Lower leg skin (tissue), 4 donors: Measurements from ENCODE around the gene ADAMTS19. TPM values are rescaled to one million over a fixed set of nuclear protein-coding genes. Genes with fewer than 3 reads are reported as not detected.
"Not testable (repeated sequence)": the region's sequence is repeated elsewhere in the genome, so short reads cannot be mapped to it uniquely, and the experiment has no call there.

Experiments used
- DNase-seq, 2 donors: peaks; one replicate each; pipeline ENCODE4 v3.0.0-alpha.2; 2019; ENCODE audit warnings: low spot score in 2 of 2
- H3K4me3 ChIP-seq: fragments of 200-600 bp; sonication (generic); 2 replicates; pipeline ENCODE4 v1.5.1; 2017; ENCODE audit warnings: mild to moderate bottlenecking, low read depth; ENCODE audit not compliant: poor library complexity, severe bottlenecking
- CTCF ChIP-seq, 3 donors: fragments of 450-650 bp; IDR thresholded peaks; one replicate each; pipeline ENCODE4 v1.5.1; 2016; ENCODE audit warnings: antibody characterized with exemption in 3 of 3, mild to moderate bottlenecking in 3 of 3, moderate library complexity in 2 of 3
- POLR2A ChIP-seq, 2 donors: fragments of 450-650 bp; IDR thresholded peaks; one replicate each; pipeline ENCODE4 v1.6.1; 2016 to 2017; ENCODE audit warnings: antibody characterized with exemption in 2 of 2, mild to moderate bottlenecking in 1 of 2, moderate library complexity in 1 of 2
- WGBS, 2 donors: methylation state at CpG; one replicate each; pipeline ENCODE4 v1.1.5; 2018; 5-methylcytosine and 5-hydroxymethylcytosine counted together
- intact Hi-C: fragments of 100-400 bp; cut with DNase I; formaldehyde crosslinking; loops from one replicate; pipeline ENCODE4 v1.15.0; 2023; ENCODE audit warnings: low total_unique reads
- total RNA-seq, 4 donors: library from RNA; depleted of rRNA; stranded (reverse); fragments of >200 nt; gene quantifications; one replicate each; pipeline ENCODE4 v1.1.0, GENCODE V29; 2016

Gene ADAMTS19
- total RNA-seq, 4 donors from 2014 or later = 0.13 TPM; not detected in 3

GRCh38 chr5:129619782-129620181, 159.7 kb downstream of the ADAMTS19 start:
- DNase-seq = no peak
- no peak overlapping the region for H3K4me3 ChIP-seq
- intact Hi-C loops = no loop called here
- TF ChIP-seq CTCF (IDR thresholded peaks at IDR 0.05) = no peak
- TF ChIP-seq POLR2A (IDR thresholded peaks at IDR 0.05) = no peak
- 77 to 86% methylated on average over 2 of the region's 2 CpGs for WGBS, 2 donors

- TF ChIP-seq CTCF (IDR thresholded peaks at IDR 0.05) (no peak), POLR2A (IDR thresholded peaks at IDR 0.05) (no peak)
- WGBS, 2 donors = 36 to 61% methylated on average over 1 of the region's 1 CpG
- DNase-seq = no peak
- intact Hi-C loops = no loop called here
- H3K4me3 ChIP-seq = no peak overlapping the region
These were observed 162.4 kb downstream of the ADAMTS19 start for GRCh38 chr5:129622531-129622930.

- 15 to 34% methylated on average over 1 of the region's 1 CpG for WGBS, 2 donors
These were observed 169.5 kb downstream of the ADAMTS19 start for GRCh38 chr5:129629575-129629974.

GRCh38 chr5:129630101-129630500, 170.0 kb downstream of the ADAMTS19 start:
- no peak for TF ChIP-seq POLR2A (IDR thresholded peaks at IDR 0.05)
- TF ChIP-seq CTCF (IDR thresholded peaks at IDR 0.05) = no peak
- intact Hi-C loops = no loop called here
- DNase-seq = no peak
- H3K4me3 ChIP-seq = no peak overlapping the region
- WGBS, 2 donors = 59 to 70% methylated on average over 2 of the region's 2 CpGs

More at GRCh38 chr5:129629575-129629974, 169.5 kb downstream of the ADAMTS19 start:
- intact Hi-C loops = no loop called here
- TF ChIP-seq CTCF (IDR thresholded peaks at IDR 0.05) (no peak), POLR2A (IDR thresholded peaks at IDR 0.05) (no peak)
- no peak overlapping the region for H3K4me3 ChIP-seq
- DNase-seq = no peak

GRCh38 chr5:129631961-129632360, 171.9 kb downstream of the ADAMTS19 start:
- intact Hi-C loops = no loop called here
- no peak overlapping the region for H3K4me3 ChIP-seq
- TF ChIP-seq CTCF (IDR thresholded peaks at IDR 0.05) (no peak), POLR2A (IDR thresholded peaks at IDR 0.05) (no peak)
- no peak for DNase-seq

- WGBS, 2 donors = 89% methylated on average over 11 of the region's 11 CpGs
- H3K4me3 ChIP-seq, DNase-seq, intact Hi-C loops: not testable (repeated sequence)
These were observed 177.4 kb downstream of the ADAMTS19 start for GRCh38 chr5:129637501-129637900.
